ENCODE results near the gene IRF2BPL. TPM values are rescaled to one million over a fixed set of nuclear protein-coding genes. Genes with fewer than 3 reads are reported as not detected.

The IRF2BPL gene
- total and polyA plus RNA-seq, 4 donors: 3.8 to 15.8 (median 7.4) TPM

DNA sequence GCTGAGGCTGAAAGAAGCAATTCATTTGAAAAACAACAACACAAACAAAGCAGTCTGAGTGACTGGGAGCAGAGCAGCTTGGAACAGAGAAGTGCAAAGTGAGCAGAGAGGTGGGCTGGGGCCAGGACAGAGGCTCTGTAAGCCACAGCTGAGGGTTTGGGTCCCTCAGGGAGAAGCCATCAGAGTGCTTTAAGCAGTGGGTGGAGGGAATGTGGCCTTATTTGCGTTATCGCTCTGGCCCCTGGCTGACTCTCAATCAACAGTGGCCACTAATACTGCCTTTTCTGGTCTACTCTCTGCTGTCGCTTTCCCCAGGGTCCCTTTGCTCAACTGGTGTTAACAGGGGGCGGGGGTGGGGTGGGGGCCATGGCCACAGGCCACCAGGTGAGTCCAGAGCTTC lies 44.2 kb downstream of the IRF2BPL start:
- H3K4me3 ChIP-seq (ENCODE audit: low read depth in 1 of 3, low read length in 3 of 3): no peak overlapping the region
- H3K4me1 ChIP-seq (ENCODE audit: control insufficient read depth in 4 of 4, insufficient read depth in 4 of 4, low read length in 3 of 4): no peaks in the 10 kb centered on the region
- H3K27ac ChIP-seq (ENCODE audit: low read depth in 1 of 2, low read length in 2 of 2): no peak overlapping the region
- peaks cover 0 to 6% (median under 1%) of the 10 kb centered on the region in 4 donors for H3K9me3 ChIP-seq (ENCODE audit: control insufficient read depth in 4 of 4, low read length in 3 of 4)
- no peak for DNase-seq (ENCODE audit: low spot score)
- TF ChIP-seq FOXA1 (IDR thresholded peaks at IDR 0.05) (no peak), RAD21 (IDR thresholded peaks at IDR 0.05) (no peak), RXRA (IDR thresholded peaks at IDR 0.05) (no peak), FOXA2 (IDR thresholded peaks at IDR 0.05) (no peak), SP1 (IDR thresholded peaks at IDR 0.05) (no peak), HNF4G (IDR thresholded peaks at IDR 0.05) (no peak), GABPA (IDR thresholded peaks at IDR 0.05 in 1 of 2, conservative IDR thresholded peaks at IDR 0.05 in 1 of 2) (no peak), NR2F2 (IDR thresholded peaks at IDR 0.05) (no peak), TAF1 (conservative IDR thresholded peaks at IDR 0.05) (no peak), ZBTB33 (IDR thresholded peaks at IDR 0.05) (no peak), JUND (IDR thresholded peaks at IDR 0.05) (no peak), HNF4A (conservative IDR thresholded peaks at IDR 0.05) (no peak), MAX (IDR thresholded peaks at IDR 0.05) (no peak)
- TF ChIP-seq, protein P1, sequence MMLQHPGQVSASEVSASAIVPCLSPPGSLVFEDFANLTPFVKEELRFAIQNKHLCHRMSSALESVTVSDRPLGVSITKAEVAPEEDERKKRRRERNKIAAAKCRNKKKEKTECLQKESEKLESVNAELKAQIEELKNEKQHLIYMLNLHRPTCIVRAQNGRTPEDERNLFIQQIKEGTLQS (IDR thresholded peaks at IDR 0.05): no peak
- TF ChIP-seq, protein P2, sequence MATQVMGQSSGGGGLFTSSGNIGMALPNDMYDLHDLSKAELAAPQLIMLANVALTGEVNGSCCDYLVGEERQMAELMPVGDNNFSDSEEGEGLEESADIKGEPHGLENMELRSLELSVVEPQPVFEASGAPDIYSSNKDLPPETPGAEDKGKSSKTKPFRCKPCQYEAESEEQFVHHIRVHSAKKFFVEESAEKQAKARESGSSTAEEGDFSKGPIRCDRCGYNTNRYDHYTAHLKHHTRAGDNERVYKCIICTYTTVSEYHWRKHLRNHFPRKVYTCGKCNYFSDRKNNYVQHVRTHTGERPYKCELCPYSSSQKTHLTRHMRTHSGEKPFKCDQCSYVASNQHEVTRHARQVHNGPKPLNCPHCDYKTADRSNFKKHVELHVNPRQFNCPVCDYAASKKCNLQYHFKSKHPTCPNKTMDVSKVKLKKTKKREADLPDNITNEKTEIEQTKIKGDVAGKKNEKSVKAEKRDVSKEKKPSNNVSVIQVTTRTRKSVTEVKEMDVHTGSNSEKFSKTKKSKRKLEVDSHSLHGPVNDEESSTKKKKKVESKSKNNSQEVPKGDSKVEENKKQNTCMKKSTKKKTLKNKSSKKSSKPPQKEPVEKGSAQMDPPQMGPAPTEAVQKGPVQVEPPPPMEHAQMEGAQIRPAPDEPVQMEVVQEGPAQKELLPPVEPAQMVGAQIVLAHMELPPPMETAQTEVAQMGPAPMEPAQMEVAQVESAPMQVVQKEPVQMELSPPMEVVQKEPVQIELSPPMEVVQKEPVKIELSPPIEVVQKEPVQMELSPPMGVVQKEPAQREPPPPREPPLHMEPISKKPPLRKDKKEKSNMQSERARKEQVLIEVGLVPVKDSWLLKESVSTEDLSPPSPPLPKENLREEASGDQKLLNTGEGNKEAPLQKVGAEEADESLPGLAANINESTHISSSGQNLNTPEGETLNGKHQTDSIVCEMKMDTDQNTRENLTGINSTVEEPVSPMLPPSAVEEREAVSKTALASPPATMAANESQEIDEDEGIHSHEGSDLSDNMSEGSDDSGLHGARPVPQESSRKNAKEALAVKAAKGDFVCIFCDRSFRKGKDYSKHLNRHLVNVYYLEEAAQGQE (IDR thresholded peaks at IDR 0.05): no peak
- TF ChIP-seq, protein P3, sequence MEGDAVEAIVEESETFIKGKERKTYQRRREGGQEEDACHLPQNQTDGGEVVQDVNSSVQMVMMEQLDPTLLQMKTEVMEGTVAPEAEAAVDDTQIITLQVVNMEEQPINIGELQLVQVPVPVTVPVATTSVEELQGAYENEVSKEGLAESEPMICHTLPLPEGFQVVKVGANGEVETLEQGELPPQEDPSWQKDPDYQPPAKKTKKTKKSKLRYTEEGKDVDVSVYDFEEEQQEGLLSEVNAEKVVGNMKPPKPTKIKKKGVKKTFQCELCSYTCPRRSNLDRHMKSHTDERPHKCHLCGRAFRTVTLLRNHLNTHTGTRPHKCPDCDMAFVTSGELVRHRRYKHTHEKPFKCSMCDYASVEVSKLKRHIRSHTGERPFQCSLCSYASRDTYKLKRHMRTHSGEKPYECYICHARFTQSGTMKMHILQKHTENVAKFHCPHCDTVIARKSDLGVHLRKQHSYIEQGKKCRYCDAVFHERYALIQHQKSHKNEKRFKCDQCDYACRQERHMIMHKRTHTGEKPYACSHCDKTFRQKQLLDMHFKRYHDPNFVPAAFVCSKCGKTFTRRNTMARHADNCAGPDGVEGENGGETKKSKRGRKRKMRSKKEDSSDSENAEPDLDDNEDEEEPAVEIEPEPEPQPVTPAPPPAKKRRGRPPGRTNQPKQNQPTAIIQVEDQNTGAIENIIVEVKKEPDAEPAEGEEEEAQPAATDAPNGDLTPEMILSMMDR (IDR thresholded peaks at IDR 0.05; ENCODE audit: low read depth, low read length, missing input control): no peak
- WGBS: 87% methylated on average over 4 of the region's 4 CpGs
- H3K9ac ChIP-seq (ENCODE audit: low read depth in 1 of 2, low read length in 2 of 2): no peak overlapping the region
- H3K36me3 ChIP-seq (ENCODE audit: control insufficient read depth in 4 of 4, insufficient read depth in 3 of 4, low read depth in 1 of 4, low read length in 3 of 4): no peaks in the 10 kb centered on the region
- no peaks in the 10 kb centered on the region for H3K27me3 ChIP-seq (ENCODE audit: control insufficient read depth in 4 of 4, insufficient read depth in 4 of 4, low read length in 3 of 4)

DNA sequence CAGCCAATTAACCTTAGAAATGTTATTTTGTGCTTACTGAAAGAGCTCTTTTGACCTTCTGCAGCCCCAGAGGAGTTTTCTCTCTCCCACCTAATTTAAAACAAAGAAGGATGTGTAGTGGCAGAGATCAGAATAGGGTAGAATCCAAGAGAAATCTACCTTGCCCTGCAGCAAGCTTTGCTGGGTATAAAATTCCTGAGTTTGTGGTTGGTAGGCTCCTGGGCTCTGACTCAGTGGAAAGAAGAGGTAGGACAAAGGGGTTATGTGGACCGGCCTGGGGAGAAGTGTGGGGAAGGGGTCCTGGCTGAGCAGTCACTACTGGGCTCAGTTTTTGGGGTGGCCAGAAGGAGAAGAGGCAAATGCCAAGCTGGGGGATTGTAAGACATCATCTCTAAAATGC lies 46.8 kb downstream of the IRF2BPL start:
- Histone ChIP-seq H3K27ac (ENCODE audit: low read depth in 1 of 2, low read length in 2 of 2) (no peak overlapping the region), H3K36me3 (ENCODE audit: control insufficient read depth in 4 of 4, insufficient read depth in 3 of 4, low read depth in 1 of 4, low read length in 3 of 4) (no peaks in the 10 kb centered on the region), H3K4me1 (ENCODE audit: control insufficient read depth in 4 of 4, insufficient read depth in 4 of 4, low read length in 3 of 4) (no peaks in the 10 kb centered on the region), H3K9ac (ENCODE audit: low read depth in 1 of 2, low read length in 2 of 2) (no peak overlapping the region), H3K4me3 (ENCODE audit: low read depth in 1 of 3, low read length in 3 of 3) (no peak overlapping the region), H3K9me3 (ENCODE audit: control insufficient read depth in 4 of 4, low read length in 3 of 4) (peaks cover 0 to 6% (median under 1%) of the 10 kb centered on the region in 4 donors), H3K27me3 (ENCODE audit: control insufficient read depth in 4 of 4, insufficient read depth in 4 of 4, low read length in 3 of 4) (no peaks in the 10 kb centered on the region)
- WGBS: 93% methylated on average over 1 of the region's 1 CpG
- DNase-seq (ENCODE audit: low spot score): no peak
- TF ChIP-seq RXRA (IDR thresholded peaks at IDR 0.05) (no peak), HNF4A (conservative IDR thresholded peaks at IDR 0.05) (no peak), HNF4G (IDR thresholded peaks at IDR 0.05) (no peak), FOXA1 (IDR thresholded peaks at IDR 0.05) (no peak), GABPA (IDR thresholded peaks at IDR 0.05 in 1 of 2, conservative IDR thresholded peaks at IDR 0.05 in 1 of 2) (no peak), YY1 (IDR thresholded peaks at IDR 0.05) (no peak), TAF1 (conservative IDR thresholded peaks at IDR 0.05) (no peak), RAD21 (IDR thresholded peaks at IDR 0.05) (no peak), NR2F2 (IDR thresholded peaks at IDR 0.05) (no peak)
- TF ChIP-seq, protein P1 (IDR thresholded peaks at IDR 0.05): no peak
- TF ChIP-seq, protein P2 (IDR thresholded peaks at IDR 0.05): no peak
- TF ChIP-seq, protein P3 (IDR thresholded peaks at IDR 0.05; ENCODE audit: low read depth, low read length, missing input control): no peak
